CD14-positive monocyte (primary cell): ENCODE measurements around the gene TENT4A. TPM values are rescaled to one million over a fixed set of nuclear protein-coding genes. Genes with fewer than 3 reads are reported as not detected.

Source experiments
- DNase-seq, 3 donors: peaks; one replicate each; pipeline ENCODE4 v3.0.0-alpha.2; 2011 to 2022
- H2AFZ ChIP-seq: 2 replicates; pipeline ENCODE4 v1.6.0; 2012; ENCODE audit warnings: mild to moderate bottlenecking, low read depth, low read length, inconsistent platforms; ENCODE audit not compliant: insufficient read depth, poor library complexity, severe bottlenecking
- H3K27ac ChIP-seq, 2 donors: 1 replicate in 1 of 2; 2 replicates in 1 of 2; pipeline ENCODE4 v1.5.1; 2012 to 2013; ENCODE audit warnings: low read length in 2 of 2, control low read depth in 1 of 2, inconsistent platforms in 1 of 2, low read depth in 1 of 2, mild to moderate bottlenecking in 1 of 2
- H3K27me3 ChIP-seq, 2 donors: one replicate each; pipeline versions ENCODE4 v1.6.0 to v1.6.1; 2011 to 2013; ENCODE audit warnings: low read length in 2 of 2; ENCODE audit not compliant: control insufficient read depth in 2 of 2, insufficient read depth in 2 of 2
- H3K36me3 ChIP-seq, 2 donors: replicated peaks in 1 of 2; 1 replicate in 1 of 2; 2 replicates in 1 of 2; pipeline versions ENCODE4 v1.5.1 to v1.6.1; 2012 to 2013; ENCODE audit warnings: low read length in 2 of 2, control low read depth in 1 of 2, inconsistent platforms in 1 of 2, mild to moderate bottlenecking in 1 of 2; ENCODE audit not compliant: insufficient read depth in 2 of 2, control insufficient read depth in 1 of 2
- H3K4me1 ChIP-seq, 2 donors: 1 replicate in 1 of 2; 2 replicates in 1 of 2; pipeline versions ENCODE4 v1.5.1 to v1.6.1; 2012 to 2013; ENCODE audit warnings: low read length in 2 of 2, control low read depth in 1 of 2, inconsistent platforms in 1 of 2, mild to moderate bottlenecking in 1 of 2, moderate library complexity in 1 of 2; ENCODE audit not compliant: insufficient read depth in 2 of 2, control insufficient read depth in 1 of 2
- H3K4me2 ChIP-seq: replicated peaks from 2 replicates; pipeline ENCODE3; 2012; ENCODE audit warnings: low read length, moderate library complexity, mild to moderate bottlenecking; ENCODE audit not compliant: poor library complexity, severe bottlenecking; ENCODE audit errors: extremely low read depth
- H3K4me3 ChIP-seq, 3 experiments: fragments of 200-600 bp in 1 of 3; sonication (generic) in 1 of 3; replicated peaks in 1 of 3; 1 replicate in 2 of 3; 2 replicates in 1 of 3; pipeline ENCODE4 v1.5.1; 2011 to 2013; ENCODE audit warnings: low read length in 3 of 3, mild to moderate bottlenecking in 3 of 3, control low read depth in 2 of 3, low read depth in 2 of 3, inconsistent platforms in 1 of 3, moderate library complexity in 1 of 3
- H3K79me2 ChIP-seq: 2 replicates; pipeline ENCODE4 v1.6.0; 2012; ENCODE audit warnings: mild to moderate bottlenecking, control low read depth, inconsistent platforms, low read length, moderate library complexity; ENCODE audit not compliant: insufficient read depth
- H3K9ac ChIP-seq: 2 replicates; pipeline ENCODE4 v1.6.0; 2017; ENCODE audit warnings: low read length, mild to moderate bottlenecking; ENCODE audit not compliant: insufficient read depth, poor library complexity, severe bottlenecking
- H3K9me3 ChIP-seq, 2 donors: replicated peaks in 1 of 2; 1 replicate in 1 of 2; 2 replicates in 1 of 2; pipeline versions ENCODE4 v1.5.1 to v1.6.1; 2012 to 2013; ENCODE audit warnings: low read length in 2 of 2, control low read depth in 1 of 2; ENCODE audit not compliant: control insufficient read depth in 1 of 2, insufficient read depth in 1 of 2
- H4K20me1 ChIP-seq: 2 replicates; pipeline ENCODE4 v1.6.0; 2012; ENCODE audit warnings: mild to moderate bottlenecking, low read length, control low read depth, moderate library complexity; ENCODE audit not compliant: insufficient read depth
- H3K27ac Mint-ChIP-seq, 7 donors: one replicate each; pipeline ENCODE4 v1.8.0; 2020; ENCODE audit warnings: mild to moderate bottlenecking in 7 of 7, mixed read lengths in 7 of 7, moderate library complexity in 6 of 7, inconsistent platforms in 2 of 7
- H3K27me3 Mint-ChIP-seq, 3 donors: one replicate each; pipeline ENCODE4 v1.8.0; 2021 to 2022; ENCODE audit warnings: low read depth in 3 of 3, mild to moderate bottlenecking in 3 of 3, mixed read lengths in 3 of 3, moderate library complexity in 3 of 3, inconsistent platforms in 1 of 3
- H3K36me3 Mint-ChIP-seq, 2 donors: one replicate each; pipeline ENCODE4 v1.8.0; 2020; ENCODE audit warnings: mixed read lengths in 2 of 2, inconsistent platforms in 1 of 2, mild to moderate bottlenecking in 1 of 2
- H3K4me1 Mint-ChIP-seq: one replicate; pipeline ENCODE4 v1.8.0; 2020; ENCODE audit warnings: mild to moderate bottlenecking, mixed read lengths
- H3K4me3 Mint-ChIP-seq, 2 donors: one replicate each; pipeline ENCODE4 v1.8.0; 2020; ENCODE audit warnings: mild to moderate bottlenecking in 2 of 2, mixed read lengths in 2 of 2, moderate library complexity in 1 of 2
- H3K9me3 Mint-ChIP-seq, 7 donors: one replicate each; pipeline ENCODE4 v1.8.0; 2020 to 2022; ENCODE audit warnings: mixed read lengths in 7 of 7, mild to moderate bottlenecking in 6 of 7, moderate library complexity in 6 of 7, inconsistent platforms in 2 of 7
- CTCF ChIP-seq: fragments of 200-600 bp; IDR thresholded peaks from one replicate; pipeline ENCODE4 v1.8.0; 2022; ENCODE audit warnings: antibody characterized with exemption, mild to moderate bottlenecking
- WGBS: methylation state at CpG from one replicate; pipeline ENCODE4 v1.1.5; 2013; ENCODE audit warnings: missing lambda C conversion rate; ENCODE audit not compliant: insufficient coverage; 5-methylcytosine and 5-hydroxymethylcytosine counted together
- intact Hi-C, 2 donors: fragments of 100-400 bp; cut with micrococcal nuclease; formaldehyde crosslinking; loops; one replicate each; pipeline versions ENCODE4 v1.15.0 to v1.15.1; 2023
- polyA plus RNA-seq, 3 donors: library from polyadenylated mRNA; depleted of rRNA in 1 of 3; unstranded in 2 of 3; stranded (reverse) in 1 of 3; fragments of 300-500 nt in 2 of 3; fragments of >200 nt in 1 of 3; fragmentation: Illumina TruSeq in 2 of 3; gene quantifications; 1 replicate in 2 of 3; 2 replicates in 1 of 3; pipeline ENCODE4 v1.2.3, GENCODE V29; 2012 to 2021

TENT4A gene
- polyA plus RNA-seq, 3 donors, result 0.17 to 15.6 (median 0.44) TPM

- DNase-seq, result no peak
These were observed 14.5 kb upstream of the TENT4A start for GRCh38 chr5:6698696-6699095.

GRCh38 chr5:6699357-6699756, 13.9 kb upstream of the TENT4A start:
- Mint-ChIP-seq H3K27ac (no peak overlapping the region), H3K27me3 (peaks cover 17 to 44% (median 24%) of the 10 kb centered on the region in 3 donors), H3K4me1 (peaks cover 10% of the 10 kb centered on the region), H3K4me3 (peak overlapping the region in 1 of 2 donors; percentile 22), H3K9me3 (peaks cover 0 to 7% (median 2%) of the 10 kb centered on the region in 7 donors), H3K36me3 (no peaks in the 10 kb centered on the region)
- H3K9me3 ChIP-seq, result no peaks in the 10 kb centered on the region
- no peaks in the 10 kb centered on the region for H4K20me1 ChIP-seq
- H3K27ac ChIP-seq, result no peak overlapping the region
- H2AFZ ChIP-seq, result no peak overlapping the region
- H3K79me2 ChIP-seq, result no peaks in the 10 kb centered on the region
- no peak overlapping the region for H3K4me2 ChIP-seq
- intact Hi-C loops, result no loop called here
- WGBS, result no CpG with 5 or more reads among the region's 1 CpG
- H3K4me1 ChIP-seq, result peaks cover 5 to 11% of the 10 kb centered on the region in 2 donors
- H3K36me3 ChIP-seq, result no peaks in the 10 kb centered on the region
- no peak for TF ChIP-seq CTCF
- DNase-seq, result no peak
- H3K4me3 ChIP-seq, result no peak overlapping the region
- H3K9ac ChIP-seq, result no peak overlapping the region
- H3K27me3 ChIP-seq, result peaks cover 10 to 39% of the 10 kb centered on the region in 2 donors

More at GRCh38 chr5:6698696-6699095, 14.5 kb upstream of the TENT4A start:
- intact Hi-C loops, result no loop called here
- Histone ChIP-seq H3K4me1 (peaks cover 0 to 4% of the 10 kb centered on the region in 2 donors), H3K27ac (no peak overlapping the region), H3K27me3 (peaks cover 10 to 43% of the 10 kb centered on the region in 2 donors), H4K20me1 (no peaks in the 10 kb centered on the region), H3K9ac (no peak overlapping the region), H3K4me2 (no peak overlapping the region), H3K4me3 (no peak overlapping the region), H3K36me3 (no peaks in the 10 kb centered on the region), H3K9me3 (no peaks in the 10 kb centered on the region), H2AFZ (no peak overlapping the region), H3K79me2 (no peaks in the 10 kb centered on the region)
- Mint-ChIP-seq H3K27me3 (peaks cover 20 to 44% (median 27%) of the 10 kb centered on the region in 3 donors), H3K27ac (no peak overlapping the region), H3K4me3 (no peak overlapping the region), H3K4me1 (peaks cover 3% of the 10 kb centered on the region), H3K9me3 (peaks cover 0 to 10% (median 2%) of the 10 kb centered on the region in 7 donors), H3K36me3 (no peaks in the 10 kb centered on the region)
- TF ChIP-seq CTCF, result no peak
- WGBS, result 100% methylated on average over 1 of the region's 1 CpG
